Measurements from ENCODE around the gene ZNF771. TPM values are rescaled to one million over a fixed set of nuclear protein-coding genes. Genes with fewer than 3 reads are reported as not detected.

ZNF771 gene
- total and polyA plus RNA-seq, 9 of the 15 experiments (the other 6 are each of a cell fraction or from before 2014, with no cell fraction given): 1.5 to 12.6 (median 4.4) TPM

- TF ChIP-seq ARID4B (CRISPR knock-in tag; IDR thresholded peaks at IDR 0.05) (peak; percentile 70), SREBF2 (CRISPR knock-in tag; IDR thresholded peaks at IDR 0.05) (0 out of 2 replicates have a peak, but pooled peaks have one; percentile 44), TOE1 (IDR thresholded peaks at IDR 0.05; ENCODE audit: borderline replicate concordance) (peak; percentile 36; the same call in 1 of the 2 replicates), TOE1 (CRISPR knock-in tag; IDR thresholded peaks at IDR 0.05; ENCODE audit: borderline replicate concordance, low read depth) (0 out of 2 replicates have a peak, but pooled peaks have one; percentile 67), ZNF395 (CRISPR knock-in tag; IDR thresholded peaks at IDR 0.05) (peak; percentile 44; the same call in 1 of the 2 replicates), SIN3B (IDR thresholded peaks at IDR 0.05; ENCODE audit: low read depth) (no peak; the same call in 1 of the 2 replicates), ZBTB17 (CRISPR knock-in tag; IDR thresholded peaks at IDR 0.05) (peak; percentile 59; the same call in 1 of the 2 replicates), FOXP1 (CRISPR knock-in tag; IDR thresholded peaks at IDR 0.05) (peak; percentile 52; the same call in 1 of the 2 replicates), ZFP1 (CRISPR knock-in tag; IDR thresholded peaks at IDR 0.05) (no peak), ZNF431 (CRISPR knock-in tag; IDR thresholded peaks at IDR 0.05) (0 out of 2 replicates have a peak, but pooled peaks have one; percentile 23), KDM4B (IDR thresholded peaks at IDR 0.05; ENCODE audit: borderline replicate concordance in 2 of 2, low read depth in 1 of 2) (0 out of 4 replicates have a peak, but pooled peaks of 1 of the 2 experiments have one; percentile 26), FIP1L1 (IDR thresholded peaks at IDR 0.05; ENCODE audit: low read depth, low read length, poor library complexity, severe bottlenecking) (peak; percentile 66), STAT5B (CRISPR knock-in tag; IDR thresholded peaks at IDR 0.05) (no peak), TAF7 (tag; IDR thresholded peaks at IDR 0.05) (peak; percentile 66), ARID2 (IDR thresholded peaks at IDR 0.05) (no peak), ZBTB43 (CRISPR knock-in tag; IDR thresholded peaks at IDR 0.05) (0 out of 2 replicates have a peak, but pooled peaks have one; percentile 56), NR2F6 (CRISPR knock-in tag; IDR thresholded peaks at IDR 0.05) (peak; percentile 74; the same call in 1 of the 2 replicates), MAZ (CRISPR knock-in tag; conservative IDR thresholded peaks at IDR 0.05 in 1 of 2, IDR thresholded peaks at IDR 0.05 in 1 of 2) (peak; percentile 66 to 69), STAG1 (CRISPR knock-in tag; IDR thresholded peaks at IDR 0.05; ENCODE audit: borderline replicate concordance) (0 out of 2 replicates have a peak, but pooled peaks have one; percentile 11)
Measured at GRCh38 chr16:30378236-30379157, 28.9 kb upstream of the ZNF771 start (continued).

Data from K562 (cell line).